ENCODE measurements around the gene TNFSF8. TPM values are rescaled to one million over a fixed set of nuclear protein-coding genes. Genes with fewer than 3 reads are reported as not detected.

The TNFSF8 gene
- total and polyA plus RNA-seq, 2 of the 8 experiments (the other 6 are each of a cell fraction or from before 2014, with no cell fraction given) = not detected

DNA sequence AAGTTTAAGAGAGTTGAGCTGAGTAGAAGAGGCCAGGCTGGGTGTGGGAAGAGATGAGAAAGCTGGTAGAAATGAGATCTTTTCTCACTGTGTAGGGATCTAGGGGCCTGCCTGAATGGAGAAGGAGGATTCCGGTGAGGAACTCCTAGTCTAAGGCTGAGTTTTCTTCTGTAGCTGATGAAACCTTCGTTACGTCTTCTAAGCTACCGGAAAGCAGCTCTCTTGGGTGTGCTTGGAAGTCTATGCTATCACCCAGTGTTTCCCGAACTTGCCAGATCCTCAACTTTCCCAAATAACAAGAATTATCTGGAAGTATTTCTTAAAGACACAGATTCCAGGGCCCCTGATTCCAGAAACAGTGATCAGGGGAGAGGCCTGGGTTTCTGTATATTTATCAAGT, 69.1 kb downstream of the TNFSF8 start:
- Histone ChIP-seq H3K27me3 (replicated peaks in 1 of 4; ENCODE audit: control insufficient read depth in 3 of 4, extremely low read depth in 1 of 4, insufficient read depth in 3 of 4, low read length in 3 of 4) (no peaks in the 10 kb centered on the region), H2BK15ac (ENCODE audit: low read length) (no peak overlapping the region), H3K14ac (ENCODE audit: insufficient read length) (no peak overlapping the region), H4K91ac (replicated peaks; ENCODE audit: insufficient read length, low read length) (no peak overlapping the region), H4K5ac (ENCODE audit: insufficient read length, low read depth, low read length) (no peak overlapping the region), H2BK12ac (ENCODE audit: low read depth, low read length) (no peak overlapping the region), H2BK20ac (ENCODE audit: low read length) (no peak overlapping the region), H2BK5ac (ENCODE audit: low read depth, low read length) (no peak overlapping the region), H4K20me1 (replicated peaks in 1 of 2; ENCODE audit: control insufficient read depth in 1 of 2, insufficient read depth in 2 of 2, low read length in 2 of 2) (peaks cover 0 to 2% of the 10 kb centered on the region in 2 experiments), H4K8ac (ENCODE audit: extremely low read depth, insufficient read depth, low read length) (no peak overlapping the region), H3K79me2 (ENCODE audit: control insufficient read depth in 1 of 2, insufficient read depth in 2 of 2, low read length in 2 of 2) (no peaks in the 10 kb centered on the region), H3K18ac (ENCODE audit: extremely low read depth, low read length) (no peak overlapping the region), H3K9ac (replicated peaks in 1 of 4; ENCODE audit: extremely low read depth in 1 of 4, low read depth in 3 of 4, low read length in 3 of 4) (no peak overlapping the region), H3K23ac (ENCODE audit: insufficient read length) (no peak overlapping the region), H2AFZ (ENCODE audit: low read length) (no peak overlapping the region), H3K36me3 (ENCODE audit: control insufficient read depth in 2 of 4, insufficient read depth in 4 of 4, low read length in 3 of 4) (no peaks in the 10 kb centered on the region), H3K23me2 (ENCODE audit: low read depth, low read length) (no peaks in the 10 kb centered on the region; the same call in 1 of the 2 replicates), H3K4me2 (ENCODE audit: insufficient read depth in 1 of 2, low read depth in 2 of 2, low read length in 2 of 2) (no peak overlapping the region), H3K4me1 (replicated peaks in 1 of 4; ENCODE audit: control insufficient read depth in 3 of 4, insufficient read depth in 4 of 4, low read length in 3 of 4) (no peaks in the 10 kb centered on the region), H3K27ac (ENCODE audit: low read depth, low read length) (no peak overlapping the region), H3K56ac (replicated peaks; ENCODE audit: insufficient read length, low read depth, low read length) (no peak overlapping the region), H2AK5ac (ENCODE audit: low read depth, low read length) (no peak overlapping the region), H3K4ac (replicated peaks; ENCODE audit: insufficient read length, low read depth, low read length) (no peak overlapping the region), H3K9me3 (ENCODE audit: insufficient read depth in 2 of 2, low read depth in 1 of 2, low read length in 1 of 2) (no peaks in the 10 kb centered on the region), H2BK120ac (replicated peaks; ENCODE audit: low read depth, low read length) (no peak overlapping the region), H3K79me1 (ENCODE audit: low read depth, low read length) (no peaks in the 10 kb centered on the region), H3K4me3 (ENCODE audit: extremely low read depth in 1 of 4, insufficient read depth in 2 of 4, low read depth in 3 of 4, low read length in 4 of 4) (no peak overlapping the region)
- CTCF ChIA-PET (ENCODE audit: partially characterized antibody) = interaction anchor here (0.7 to 1.1 kb wide), 3 partner anchors 9 to 61 kb away, joined by 3 to 4 read pairs (median 3); no protein-coding TSS in a partner anchor
- TF ChIP-seq TEAD4 (IDR thresholded peaks at IDR 0.05; ENCODE audit: low read depth, low read length) (no peak), ZNF274 (IDR thresholded peaks at IDR 0.05; ENCODE audit: borderline replicate concordance, extremely low read depth, low read length) (no peak)
- POLR2A ChIA-PET (ENCODE audit: partially characterized antibody) = no interaction called here
- no peak for FAIRE-seq
- WGBS, 2 experiments (ENCODE audit: extremely low coverage in 1 of 2, insufficient coverage in 1 of 2, insufficient read length in 1 of 2, insufficient replicate concordance in 2 of 2, low coverage in 1 of 2, low lambda C conversion rate in 2 of 2, missing lambda C conversion rate in 1 of 2) = 92% methylated on average over 5 of the region's 5 CpGs; no CpG with 5 or more reads in 1 of the 2 experiments
- DNase-seq (ENCODE audit: low read depth in 1 of 2, low spot score in 2 of 2) = no peak

Measured in H1 (cell line).